Left renal pelvis (tissue), 4 donors: ENCODE measurements around the gene KIAA0232. TPM values are rescaled to one million over a fixed set of nuclear protein-coding genes. Genes with fewer than 3 reads are reported as not detected.
"Not testable (repeated sequence)": the region's sequence is repeated elsewhere in the genome, so short reads cannot be mapped to it uniquely, and the experiment has no call there.

Source experiments
- DNase-seq, 4 donors: peaks; one replicate each; pipeline ENCODE4 v3.0.0-alpha.2; 2013; ENCODE audit warnings: low read depth in 4 of 4, low spot score in 3 of 4
- polyA plus RNA-seq, 4 donors: library from polyadenylated mRNA; unstranded; fragments of 120-200 nt; gene quantifications; one replicate each; pipeline ENCODE4 v1.2.1, GENCODE V29; 2013; ENCODE audit not compliant: insufficient read length in 4 of 4

The KIAA0232 gene
- polyA plus RNA-seq, 4 donors, result 33.5 to 45.9 (median 41.5) TPM

GRCh38 chr4:6877067-6877466 lies 94.5 kb downstream of the KIAA0232 start:
- DNase-seq, result no peak

- DNase-seq, result no peak
Measured at GRCh38 chr4:6878451-6879059, 96.0 kb downstream of the KIAA0232 start.

GRCh38 chr4:6880691-6881090 lies 98.2 kb downstream of the KIAA0232 start:
- DNase-seq, result no peak

GRCh38 chr4:6881908-6882307 lies 99.4 kb downstream of the KIAA0232 start:
- no peak for DNase-seq

- no peak for DNase-seq
Measured at GRCh38 chr4:6884341-6884870, 101.9 kb downstream of the KIAA0232 start.

- DNase-seq, result no peak
Measured at GRCh38 chr4:6885953-6886557, 103.5 kb downstream of the KIAA0232 start.

GRCh38 chr4:6886886-6887285 lies 104.4 kb downstream of the KIAA0232 start:
- DNase-seq, result no peak

- DNase-seq, result no peak
Measured at GRCh38 chr4:6887591-6888371, 105.3 kb downstream of the KIAA0232 start.

- no peak for DNase-seq
Measured at GRCh38 chr4:6888506-6889071, 106.1 kb downstream of the KIAA0232 start.

- DNase-seq, result no peak
Measured at GRCh38 chr4:6889101-6889735, 106.7 kb downstream of the KIAA0232 start.

- no peak for DNase-seq
Measured at GRCh38 chr4:6889736-6890324, 107.3 kb downstream of the KIAA0232 start.

GRCh38 chr4:6890358-6890757 lies 107.8 kb downstream of the KIAA0232 start:
- DNase-seq, result no peak

- not testable (repeated sequence) for DNase-seq
Measured at GRCh38 chr4:6890971-6891370, 108.4 kb downstream of the KIAA0232 start.

- DNase-seq, result no peak
Measured at GRCh38 chr4:6891436-6892170, 109.1 kb downstream of the KIAA0232 start.

- no peak for DNase-seq
Measured at GRCh38 chr4:6892190-6892908, 109.8 kb downstream of the KIAA0232 start.

- DNase-seq, result no peak
Measured at GRCh38 chr4:6892909-6893202, 110.3 kb downstream of the KIAA0232 start.

GRCh38 chr4:6893449-6894085 lies 111.0 kb downstream of the KIAA0232 start:
- no peak for DNase-seq

- no peak for DNase-seq
Measured at GRCh38 chr4:6894086-6894478, 111.6 kb downstream of the KIAA0232 start.
